Measurements from ENCODE around the gene ACSS3.
A peak's percentile ranks its signal among the peaks of the same experiment; 100 is the strongest.
"Not testable (repeated sequence)": the region's sequence is repeated elsewhere in the genome, so short reads cannot be mapped to it uniquely, and the experiment has no call there.

Gene ACSS3

DNA sequence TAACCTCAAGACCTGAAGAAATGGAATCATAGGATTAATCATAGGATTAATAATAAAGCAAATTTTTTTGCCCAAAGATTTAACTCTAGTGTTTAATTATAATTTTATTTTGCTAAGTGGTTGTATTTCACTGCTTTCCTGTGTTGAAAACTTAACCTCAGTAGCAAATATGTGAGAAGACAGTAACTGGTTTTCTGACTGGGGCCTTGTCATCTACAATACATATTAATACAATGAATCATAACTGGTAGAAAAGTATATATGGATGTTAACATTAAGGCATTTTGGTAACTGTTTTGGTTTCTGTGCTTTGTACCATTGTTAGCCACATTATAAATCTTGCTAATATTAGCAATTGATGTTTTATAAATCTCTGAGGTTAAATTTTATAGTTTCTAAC, 92.2 kb downstream of the ACSS3 start:
- DNase-seq (ENCODE audit: low read depth): peak; percentile 29

GRCh38 chr12:81172851-81173250, 95.0 kb downstream of the ACSS3 start:
- DNase-seq (ENCODE audit: low read depth): no peak

DNA sequence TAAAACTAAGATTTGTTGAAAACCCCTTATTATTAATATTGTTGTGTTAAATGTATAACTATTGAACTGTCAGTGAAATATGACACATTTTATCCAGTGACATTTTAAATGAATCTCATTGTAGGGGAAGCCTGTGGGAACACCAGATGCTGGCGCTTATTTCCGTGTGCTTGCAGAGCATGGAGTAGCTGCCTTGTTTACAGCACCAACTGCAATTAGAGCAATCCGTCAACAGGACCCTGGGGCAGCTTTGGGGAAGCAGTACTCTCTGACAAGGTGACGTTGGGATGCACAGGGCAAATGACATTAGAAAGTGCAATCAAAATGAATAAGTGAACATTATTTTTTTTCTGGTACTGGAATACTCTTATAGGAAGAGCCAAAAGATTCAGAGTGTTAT, 96.8 kb downstream of the ACSS3 start:
- no peak for DNase-seq (ENCODE audit: low read depth)

- no peak for DNase-seq (ENCODE audit: low read depth)
Measured at GRCh38 chr12:81176796-81177195, 98.9 kb downstream of the ACSS3 start.

DNA sequence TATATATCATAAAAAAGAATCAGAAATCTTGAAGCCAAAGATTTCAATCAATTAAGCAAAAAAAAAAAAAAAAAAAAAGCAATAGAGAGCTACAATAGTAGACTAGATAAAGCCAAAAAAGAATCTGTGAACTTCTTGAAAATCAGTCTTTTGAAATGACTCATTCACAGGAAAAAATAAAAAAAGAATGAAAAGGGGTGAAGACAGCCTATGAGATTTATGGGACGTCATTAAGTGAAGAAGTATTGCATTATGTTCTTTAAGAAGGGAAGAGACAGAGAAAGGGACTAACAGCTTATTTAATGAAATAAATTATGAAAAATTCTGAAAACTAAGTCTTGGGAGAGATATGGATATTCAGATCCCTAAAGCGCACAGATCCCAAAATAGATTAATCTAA, 103.8 kb downstream of the ACSS3 start:
- no peak for DNase-seq (ENCODE audit: low read depth)

- DNase-seq (ENCODE audit: low read depth): no peak
Measured at GRCh38 chr12:81187686-81188085, 109.8 kb downstream of the ACSS3 start.

- DNase-seq (ENCODE audit: low read depth): no peak
Measured at GRCh38 chr12:81196595-81196994, 118.7 kb downstream of the ACSS3 start.

- DNase-seq (ENCODE audit: low read depth): not testable (repeated sequence)
Measured at GRCh38 chr12:81200561-81200960, 122.7 kb downstream of the ACSS3 start.

- no peak for DNase-seq (ENCODE audit: low read depth)
Measured at GRCh38 chr12:81203671-81204204, 125.9 kb downstream of the ACSS3 start.

- no peak for DNase-seq (ENCODE audit: low read depth)
Measured at GRCh38 chr12:81205416-81205815, 127.5 kb downstream of the ACSS3 start.

DNA sequence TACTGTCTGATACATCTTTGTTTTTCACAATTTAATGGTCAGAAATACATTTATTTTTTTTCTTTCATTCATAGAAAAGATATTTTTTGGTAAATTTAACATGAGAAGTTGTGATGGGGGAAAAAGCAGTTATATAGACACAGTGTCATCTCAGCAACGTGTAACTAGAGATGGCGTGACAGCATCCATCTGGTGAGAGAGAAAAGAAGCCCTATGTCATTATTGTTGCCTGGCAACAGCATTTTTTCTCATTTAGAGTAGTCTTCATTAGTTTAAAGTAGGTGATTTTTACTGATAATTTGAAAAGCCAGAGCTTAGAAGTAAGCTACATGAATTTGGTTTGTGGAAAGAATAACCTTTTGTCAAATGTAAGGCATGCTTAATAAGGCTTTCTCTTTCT, 128.6 kb downstream of the ACSS3 start:
- DNase-seq (ENCODE audit: low read depth): no peak

- no peak for DNase-seq (ENCODE audit: low read depth)
Measured at GRCh38 chr12:81207173-81207572, 129.3 kb downstream of the ACSS3 start.

DNA sequence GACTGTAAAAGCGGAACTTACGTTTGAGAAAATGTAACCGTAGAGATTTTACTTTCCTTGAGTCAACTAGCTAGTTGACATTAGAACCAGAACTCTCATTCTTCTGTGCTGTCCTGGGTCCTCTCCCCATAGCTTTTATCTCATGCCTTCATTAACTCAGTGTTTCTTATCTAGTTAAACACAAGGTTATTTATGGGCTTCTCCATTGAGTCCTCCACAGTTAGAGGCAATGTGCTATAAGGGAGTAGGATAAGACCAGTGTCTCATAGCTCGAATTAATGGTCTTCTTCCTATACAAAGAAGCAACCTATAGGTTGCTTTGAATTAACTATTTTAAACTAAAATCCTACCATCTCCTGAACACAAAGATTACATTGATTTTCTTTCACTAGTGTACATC, 129.8 kb downstream of the ACSS3 start:
- DNase-seq (ENCODE audit: low read depth): no peak

DNA sequence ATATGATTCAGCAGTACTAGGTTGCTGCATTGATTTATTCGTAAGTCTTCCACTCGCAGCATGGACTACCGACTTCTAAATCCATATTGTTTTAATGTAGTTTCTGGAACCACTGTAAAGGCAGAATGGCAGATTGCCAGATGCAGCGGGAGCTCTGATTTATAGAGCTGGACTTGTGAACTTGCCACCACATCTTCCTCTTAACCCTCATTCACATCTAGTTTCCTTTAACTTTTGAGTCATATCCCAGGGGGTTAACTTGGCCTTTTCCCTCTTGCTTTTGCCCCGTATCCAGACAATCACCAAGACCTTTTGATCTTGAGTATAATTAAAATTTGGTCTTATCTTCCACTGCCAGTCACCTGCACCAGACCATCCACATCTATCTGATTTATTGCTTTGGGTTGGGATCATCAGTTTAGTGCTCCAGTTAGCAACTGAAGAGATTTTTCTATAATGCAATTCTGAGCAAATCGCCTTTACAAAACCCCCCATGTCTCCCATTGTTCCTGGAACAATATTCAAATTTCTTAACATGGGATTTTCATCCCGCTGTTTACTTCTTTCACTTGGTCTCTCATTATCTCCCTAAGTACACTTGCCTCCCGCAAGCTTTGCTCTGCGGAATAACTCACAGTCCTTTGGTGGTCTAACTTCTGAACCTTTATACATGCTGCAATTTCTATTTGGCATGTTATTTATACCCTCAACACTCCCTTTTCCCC, 130.5 kb downstream of the ACSS3 start:
- no peak for DNase-seq (ENCODE audit: low read depth)

- no peak for DNase-seq (ENCODE audit: low read depth)
Measured at GRCh38 chr12:81209012-81209411, 131.1 kb downstream of the ACSS3 start.

- DNase-seq (ENCODE audit: low read depth): peak; percentile 73
Measured at GRCh38 chr12:81209772-81210225, 131.9 kb downstream of the ACSS3 start.

DNA sequence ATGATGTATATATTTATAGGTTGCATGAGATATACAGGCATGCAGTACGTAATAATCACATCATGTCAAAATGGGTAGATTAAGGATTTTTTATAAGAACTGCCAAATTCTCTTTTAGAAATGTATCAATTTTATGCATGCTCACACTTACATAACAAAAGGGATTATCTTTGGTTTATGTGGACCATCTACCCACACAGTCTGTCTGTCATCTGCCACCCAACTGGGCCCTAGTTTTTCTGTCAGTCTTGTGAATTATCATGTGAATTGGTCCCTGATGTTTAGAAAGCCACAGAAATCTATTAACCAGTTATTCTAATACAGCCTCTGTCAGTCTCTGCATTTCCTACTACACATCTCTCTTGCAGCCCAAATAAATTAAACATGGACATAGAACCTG, 133.4 kb downstream of the ACSS3 start:
- DNase-seq (ENCODE audit: low read depth): no peak

DNA sequence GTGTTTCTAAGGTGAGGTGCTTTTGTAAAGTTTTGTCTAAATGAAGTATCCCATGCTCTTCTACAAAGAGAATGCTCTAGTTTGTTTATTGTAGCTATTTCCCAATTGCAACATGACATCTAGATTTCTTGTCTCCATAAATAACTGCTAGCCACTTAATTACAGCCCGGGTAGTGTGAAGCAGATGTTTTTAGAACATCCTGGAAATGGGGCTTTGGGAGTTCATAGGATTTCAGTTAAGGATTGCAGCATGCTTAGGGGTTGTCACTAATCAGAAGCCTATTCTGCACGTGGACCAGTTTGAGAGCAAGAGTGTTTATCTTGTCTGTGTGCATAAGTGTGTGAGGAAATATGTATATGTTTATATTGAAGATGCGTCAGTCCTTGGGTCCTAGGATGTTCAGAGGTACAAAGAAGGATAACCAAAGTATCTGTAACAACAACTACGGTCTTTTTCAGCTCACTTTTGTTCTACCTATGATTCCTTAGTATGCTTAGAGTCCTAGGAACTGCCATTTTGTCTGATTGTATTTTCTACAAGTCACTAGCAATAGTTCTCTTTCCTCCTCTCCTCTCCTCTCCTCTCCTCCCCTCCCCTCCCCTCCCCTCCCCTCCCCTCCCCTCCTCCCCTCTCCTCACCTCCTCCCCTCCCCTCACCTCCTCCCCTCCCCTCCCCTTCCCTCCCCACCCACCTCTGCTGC, 135.3 kb downstream of the ACSS3 start:
- DNase-seq (ENCODE audit: low read depth): no peak

DNA sequence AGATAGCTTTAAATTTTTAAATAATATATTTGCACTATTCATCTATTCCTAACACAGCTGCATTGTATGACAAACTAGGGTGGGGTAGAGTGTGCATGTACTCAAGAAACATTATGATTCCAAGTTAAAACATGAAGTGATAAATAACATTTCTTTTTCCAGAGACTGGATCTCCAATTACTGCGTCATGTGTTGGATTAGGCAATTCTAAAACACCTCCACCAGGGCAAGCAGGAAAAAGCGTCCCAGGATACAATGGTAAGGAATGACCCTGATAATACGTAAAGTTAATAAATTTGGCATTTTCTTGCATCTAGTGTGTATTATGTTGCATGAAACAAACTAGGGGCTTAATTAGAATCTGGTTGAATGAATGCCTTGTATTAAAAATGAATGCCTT, 138.9 kb downstream of the ACSS3 start:
- no peak for DNase-seq (ENCODE audit: low read depth)

GRCh38 chr12:81221681-81222080, 143.8 kb downstream of the ACSS3 start:
- no peak for DNase-seq (ENCODE audit: low read depth)

GRCh38 chr12:81222846-81223592, 145.1 kb downstream of the ACSS3 start:
- DNase-seq (ENCODE audit: low read depth): no peak

DNA sequence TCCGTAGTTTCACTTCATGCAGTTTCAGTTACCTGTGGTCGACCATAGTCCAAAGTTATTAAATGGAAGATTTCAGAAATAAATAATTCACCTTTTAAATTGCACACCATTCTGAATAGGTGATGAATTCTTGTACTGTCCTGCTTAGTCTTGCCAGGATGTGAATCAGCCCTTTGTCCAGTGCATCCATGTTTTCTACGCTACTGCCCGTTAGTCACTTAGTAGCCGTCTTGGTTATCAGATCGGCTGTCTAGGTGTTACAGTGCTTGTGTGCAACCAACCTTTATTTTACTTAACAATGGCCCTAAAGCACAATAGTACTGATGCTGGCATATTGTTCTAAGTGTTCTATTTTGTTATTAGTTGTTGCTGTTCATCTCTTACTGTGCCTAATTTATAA, 146.7 kb downstream of the ACSS3 start:
- DNase-seq (ENCODE audit: low read depth): no peak

DNA sequence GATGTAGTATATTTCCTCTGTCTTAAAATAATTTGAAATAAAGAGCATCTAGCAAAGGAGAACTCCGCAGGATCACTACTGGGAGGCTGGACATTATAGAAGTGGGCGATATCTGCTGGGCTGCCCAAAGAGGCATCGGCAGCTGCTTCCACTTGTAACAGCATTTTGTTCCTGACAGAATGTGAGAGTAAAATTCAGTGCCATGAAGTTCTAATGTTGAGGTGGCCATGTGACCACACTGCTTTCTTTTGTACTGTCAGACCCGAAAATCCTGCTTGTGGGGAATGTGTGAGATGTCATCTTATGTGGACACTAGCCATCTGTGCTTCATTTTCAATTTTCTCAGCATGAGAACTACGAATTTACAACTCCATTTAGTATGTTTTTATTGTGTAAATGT, 151.9 kb downstream of the ACSS3 start:
- no peak for DNase-seq (ENCODE audit: low read depth)
